HepG2 (cell line): ENCODE results near the gene CAPN11. TPM values are rescaled to one million over a fixed set of nuclear protein-coding genes. Genes with fewer than 3 reads are reported as not detected.
A peak's percentile ranks its signal among the peaks of the same experiment; 100 is the strongest.

Experiments
- ATAD3A ChIP-seq: sonication (generic); formaldehyde crosslinking; IDR thresholded peaks from 2 replicates; pipeline ENCODE4 v1.4.0; 2020; ENCODE audit warnings: missing genetic modification reagents
- CC2D1A ChIP-seq: sonication (generic); formaldehyde crosslinking; IDR thresholded peaks from 2 replicates; pipeline ENCODE4 v1.8.1; 2023; ENCODE audit warnings: mild to moderate bottlenecking, missing genetic modification reagents
- CSRNP2 ChIP-seq: sonication (generic); formaldehyde crosslinking; conservative IDR thresholded peaks from 2 replicates; pipeline ENCODE4 v1.8.0; 2022; ENCODE audit warnings: low read depth, missing genetic modification reagents
- FLYWCH1 ChIP-seq: sonication (generic); formaldehyde crosslinking; IDR thresholded peaks from 2 replicates; pipeline ENCODE4 v1.8.1; 2023; ENCODE audit warnings: mild to moderate bottlenecking, missing genetic modification reagents
- FOSL1 ChIP-seq: sonication (generic); formaldehyde crosslinking; IDR thresholded peaks from 2 replicates; pipeline ENCODE4 v1.9.0; 2021; ENCODE audit warnings: missing genetic modification reagents, borderline replicate concordance
- HIC2 ChIP-seq: sonication (generic); formaldehyde crosslinking; IDR thresholded peaks from 2 replicates; pipeline ENCODE4 v1.9.0; 2022; ENCODE audit warnings: low read depth, missing genetic modification reagents
- HOXA3 ChIP-seq: sonication (generic); formaldehyde crosslinking; IDR thresholded peaks from 2 replicates; pipeline ENCODE4 v1.5.0; 2020; ENCODE audit warnings: missing genetic modification reagents
- HOXA9 ChIP-seq: sonication (generic); formaldehyde crosslinking; IDR thresholded peaks from 2 replicates; pipeline ENCODE4 v1.8.1; 2022; ENCODE audit warnings: missing genetic modification reagents, mild to moderate bottlenecking, moderate library complexity, borderline replicate concordance
- MTA3 ChIP-seq: sonication (generic); formaldehyde crosslinking; IDR thresholded peaks from 2 replicates; pipeline ENCODE4 v1.4.0; 2020; ENCODE audit warnings: missing genetic modification reagents
- MXD4 ChIP-seq: IDR thresholded peaks from 2 replicates; pipeline ENCODE4 v1.6.1; 2016; ENCODE audit warnings: mild to moderate bottlenecking, missing biosample characterization, missing genetic modification reagents
- NONO ChIP-seq, 2 experiments: fragments of 450-650 bp in 1 of 2; sonication (generic) in 1 of 2; formaldehyde crosslinking in 1 of 2; IDR thresholded peaks in 1 of 2; conservative IDR thresholded peaks in 1 of 2; 2 replicates each; pipeline versions ENCODE4 v1.6.1 to v1.8.0; 2017 to 2022; ENCODE audit warnings: mild to moderate bottlenecking in 1 of 2, missing genetic modification reagents in 1 of 2, moderate library complexity in 1 of 2
- ONECUT2 ChIP-seq: sonication (generic); formaldehyde crosslinking; IDR thresholded peaks from 2 replicates; pipeline ENCODE4 v1.4.0; 2020; ENCODE audit warnings: missing genetic modification reagents
- TBP ChIP-seq: sonication (generic); formaldehyde crosslinking; IDR thresholded peaks from 2 replicates; pipeline ENCODE4 v1.5.0; 2020; ENCODE audit warnings: missing genetic modification reagents
- TEAD3 ChIP-seq: optimal IDR thresholded peaks from 2 replicates; pipeline ENCODE3; 2016; ENCODE audit warnings: borderline replicate concordance
- TP53 ChIP-seq: sonication (generic); formaldehyde crosslinking; conservative IDR thresholded peaks from 2 replicates; pipeline ENCODE4 v1.4.0; 2020; ENCODE audit warnings: missing genetic modification reagents
- ZNF205 ChIP-seq: IDR thresholded peaks from 2 replicates; pipeline ENCODE4 v1.6.1; 2018; ENCODE audit warnings: missing biosample characterization, missing genetic modification reagents
- ZNF225 ChIP-seq: sonication (generic); formaldehyde crosslinking; IDR thresholded peaks from 2 replicates; pipeline ENCODE4 v1.4.0; 2020; ENCODE audit warnings: mild to moderate bottlenecking, missing genetic modification reagents
- ZNF333 ChIP-seq: sonication (generic); formaldehyde crosslinking; IDR thresholded peaks from 2 replicates; pipeline ENCODE4 v1.4.0; 2020; ENCODE audit warnings: mild to moderate bottlenecking, missing genetic modification reagents, borderline replicate concordance
- ZNF382 ChIP-seq: sonication (generic); formaldehyde crosslinking; IDR thresholded peaks from 2 replicates; pipeline ENCODE4 v1.5.0; 2020; ENCODE audit warnings: missing genetic modification reagents, mild to moderate bottlenecking, borderline replicate concordance
- ZNF414 ChIP-seq: sonication (generic); formaldehyde crosslinking; IDR thresholded peaks from 2 replicates; pipeline ENCODE4 v1.5.0; 2020; ENCODE audit warnings: missing genetic modification reagents
- ZNF501 ChIP-seq: sonication (generic); formaldehyde crosslinking; IDR thresholded peaks from 2 replicates; pipeline ENCODE4 v1.5.1; 2020; ENCODE audit warnings: mild to moderate bottlenecking, moderate library complexity, missing genetic modification reagents
- ZNF567 ChIP-seq: sonication (generic); formaldehyde crosslinking; IDR thresholded peaks from 2 replicates; pipeline ENCODE4 v1.8.1; 2023; ENCODE audit warnings: mild to moderate bottlenecking, missing genetic modification reagents, borderline replicate concordance
- ZNF589 ChIP-seq: sonication (generic); formaldehyde crosslinking; conservative IDR thresholded peaks from 2 replicates; pipeline ENCODE4 v1.8.0; 2022; ENCODE audit warnings: mild to moderate bottlenecking, moderate library complexity, missing genetic modification reagents
- ZNF766 ChIP-seq: sonication (generic); formaldehyde crosslinking; IDR thresholded peaks from 2 replicates; pipeline ENCODE4 v1.5.0; 2020; ENCODE audit warnings: missing genetic modification reagents, borderline replicate concordance
- ZNF770 ChIP-seq: sonication (generic); formaldehyde crosslinking; IDR thresholded peaks from 2 replicates; pipeline ENCODE4 v1.5.0; 2020; ENCODE audit warnings: mild to moderate bottlenecking, missing genetic modification reagents
- polyA plus RNA-seq, 8 experiments: library from polyadenylated mRNA; depleted of rRNA in 3 of 8; stranded (reverse) in 7 of 8; unstranded in 1 of 8; fragments of >200 nt; fragmentation: Illumina TruSeq in 4 of 8; extraction: Trizol in 4 of 8; gene quantifications; 2 replicates each; pipeline versions ENCODE4 v1.2.1 to v1.2.3, GENCODE V29; 2011 to 2016; ENCODE audit warnings: low read depth in 4 of 8, missing spikeins in 1 of 8, mixed read lengths in 1 of 8; ENCODE audit not compliant: insufficient read depth in 1 of 8
- total RNA-seq, 5 experiments: library from RNA; depleted of rRNA; stranded (reverse); fragments of >200 nt; fragmentation: Illumina TruSeq; extraction: Trizol; gene quantifications; 2 replicates each; pipeline ENCODE4 v1.2.3, GENCODE V29; 2016; ENCODE audit warnings: low read depth in 1 of 5

CAPN11 gene
- total and polyA plus RNA-seq, 2 of the 13 experiments (the other 11 are each of a cell fraction or from before 2014, with no cell fraction given): 0.07 to 0.11 TPM

GRCh38 chr6:44207966-44208365, 49.3 kb downstream of the CAPN11 start (continued):
- no peak for TF ChIP-seq ZNF589 (CRISPR knock-in tag)
- no peak for TF ChIP-seq ZNF333 (CRISPR knock-in tag)
- no peak for TF ChIP-seq CSRNP2 (CRISPR knock-in tag)
- no peak for TF ChIP-seq CC2D1A
- no peak for TF ChIP-seq FOSL1
- no peak for TF ChIP-seq ZNF205 (CRISPR knock-in tag)
- no peak for TF ChIP-seq HOXA9 (CRISPR knock-in tag)
- TF ChIP-seq ZNF501 (CRISPR knock-in tag): peak; percentile 26
- no peak for TF ChIP-seq ZNF567 (CRISPR knock-in tag)
- no peak for TF ChIP-seq ZNF414 (CRISPR knock-in tag)
- TF ChIP-seq TEAD3 (CRISPR knock-in tag): peak; percentile 47
- peak; percentile 47; the same call in 1 of the 2 replicates for TF ChIP-seq HIC2
- no peak for TF ChIP-seq FLYWCH1 (CRISPR knock-in tag)
- TF ChIP-seq ZNF766 (CRISPR knock-in tag): no peak
- no peak for TF ChIP-seq NONO (IDR thresholded peaks at IDR 0.05)
- TF ChIP-seq NONO (CRISPR knock-in tag; conservative IDR thresholded peaks at IDR 0.05): no peak
- no peak for TF ChIP-seq ZNF382 (CRISPR knock-in tag)
- TF ChIP-seq ZNF225 (CRISPR knock-in tag): no peak
- no peak for TF ChIP-seq TP53
- TF ChIP-seq MXD4: no peak
- TF ChIP-seq ATAD3A: no peak
- no peak for TF ChIP-seq MTA3 (CRISPR knock-in tag)
- TF ChIP-seq ZNF770 (CRISPR knock-in tag): peak; percentile 90
- TF ChIP-seq TBP: no peak
- TF ChIP-seq ONECUT2 (CRISPR knock-in tag): no peak
- TF ChIP-seq HOXA3 (CRISPR knock-in tag): peak; percentile 35; the same call in 1 of the 2 replicates
